GM19438 (cell line): ENCODE results near the gene PIK3R6.
"Not testable (repeated sequence)": the region's sequence is repeated elsewhere in the genome, so short reads cannot be mapped to it uniquely, and the experiment has no call there.

Experiments used
- ATAC-seq: cut with Tn5 transposase; IDR thresholded peaks from one replicate; pipeline ENCODE4 v1.9.1; 2021; ENCODE audit warnings: low read depth; ENCODE audit not compliant: unreplicated experiment

Gene PIK3R6

DNA sequence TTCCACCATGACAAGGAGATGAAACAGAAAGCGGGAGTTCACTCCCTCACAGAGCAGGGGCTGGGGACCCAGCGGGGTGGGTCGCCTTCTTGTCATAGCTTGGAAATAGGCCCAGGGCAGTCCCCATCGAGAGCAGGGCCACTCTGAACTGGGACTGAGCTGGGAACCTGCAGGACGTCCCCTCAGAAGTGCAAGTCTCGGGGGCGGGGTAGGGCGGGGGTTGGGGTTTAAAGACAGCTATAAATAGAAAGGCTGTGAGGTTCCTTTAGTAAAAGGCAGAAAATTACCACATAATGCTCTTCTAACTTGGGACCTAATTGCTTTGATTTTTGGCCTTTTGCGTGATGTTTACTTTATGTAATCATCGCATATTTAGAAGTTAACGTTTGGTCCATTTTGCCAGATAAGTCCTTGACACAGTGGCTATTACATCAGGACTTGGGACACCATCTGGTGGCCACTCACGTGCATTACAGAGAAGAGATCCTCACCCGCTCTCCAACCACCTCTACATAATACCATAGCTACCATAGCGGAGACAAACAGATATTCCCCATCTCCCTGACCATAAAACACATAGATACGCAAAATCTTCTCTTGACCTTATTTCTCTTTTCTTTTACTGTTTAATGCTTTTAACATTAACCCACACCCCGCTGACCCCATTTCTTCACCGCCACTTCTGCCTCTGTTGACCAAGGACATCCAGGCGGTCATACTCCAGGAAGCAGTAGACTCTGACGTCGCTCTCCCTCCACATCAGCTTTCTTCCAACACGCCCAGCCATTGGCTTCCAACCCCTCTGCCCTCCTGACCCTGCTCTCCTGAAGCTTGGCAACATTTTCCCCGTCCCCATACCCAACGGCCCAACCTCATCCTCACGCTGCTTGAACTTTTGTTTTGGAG lies 27.5 kb upstream of the PIK3R6 start:
- ATAC-seq = no peak

DNA sequence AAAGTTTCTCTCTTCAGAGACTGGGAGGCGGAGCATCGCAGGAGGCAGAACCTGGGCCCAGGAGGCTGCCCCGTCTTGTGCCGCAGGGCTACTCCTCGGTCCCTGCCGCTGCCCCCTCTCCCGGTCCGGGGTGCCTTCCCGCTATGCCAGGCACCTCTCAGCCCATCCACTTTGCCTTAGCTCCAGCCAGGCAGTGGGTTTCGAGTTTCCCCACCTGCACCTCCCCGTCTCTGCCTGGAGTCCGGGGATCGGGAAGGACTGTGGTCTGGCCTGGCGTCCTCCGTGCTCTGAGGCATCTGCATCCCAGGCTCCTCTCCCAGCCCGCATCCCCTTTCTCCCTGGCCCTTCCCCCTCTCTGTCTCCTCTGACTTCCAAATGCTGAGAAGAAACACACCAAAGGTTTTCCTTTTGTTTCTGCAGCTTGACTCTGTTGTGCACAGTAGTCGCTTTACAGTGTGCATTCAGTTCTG lies 26.8 kb upstream of the PIK3R6 start:
- ATAC-seq = no peak

DNA sequence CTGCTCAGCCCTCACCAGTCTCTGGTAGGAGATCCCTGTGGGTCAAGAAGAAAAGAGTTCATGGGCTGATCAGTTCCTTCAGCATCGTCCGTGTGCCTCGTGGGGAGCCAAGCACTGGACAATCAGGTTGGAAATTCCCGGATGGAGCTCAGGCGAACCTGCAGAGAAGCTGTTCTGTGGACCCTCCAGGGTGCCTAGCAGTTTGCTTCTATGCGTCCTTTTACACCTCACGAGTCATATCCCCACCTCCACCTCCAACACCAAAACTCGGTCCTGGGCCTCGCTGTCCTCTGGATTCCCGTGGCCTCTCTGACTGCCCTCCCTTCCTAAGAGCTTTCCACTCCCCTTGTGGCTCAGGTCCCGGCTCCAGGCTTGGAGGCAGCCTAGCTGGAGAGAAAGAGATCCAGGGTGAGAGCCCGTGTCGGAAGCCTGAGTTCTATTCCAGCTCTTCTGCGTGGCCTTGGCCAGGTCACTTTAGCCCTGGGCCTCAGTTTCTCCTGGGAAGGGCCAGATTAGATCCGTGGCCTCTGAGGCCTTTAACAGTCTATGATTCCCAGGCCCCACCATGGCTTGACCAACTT lies 26.2 kb upstream of the PIK3R6 start:
- no peak for ATAC-seq

DNA sequence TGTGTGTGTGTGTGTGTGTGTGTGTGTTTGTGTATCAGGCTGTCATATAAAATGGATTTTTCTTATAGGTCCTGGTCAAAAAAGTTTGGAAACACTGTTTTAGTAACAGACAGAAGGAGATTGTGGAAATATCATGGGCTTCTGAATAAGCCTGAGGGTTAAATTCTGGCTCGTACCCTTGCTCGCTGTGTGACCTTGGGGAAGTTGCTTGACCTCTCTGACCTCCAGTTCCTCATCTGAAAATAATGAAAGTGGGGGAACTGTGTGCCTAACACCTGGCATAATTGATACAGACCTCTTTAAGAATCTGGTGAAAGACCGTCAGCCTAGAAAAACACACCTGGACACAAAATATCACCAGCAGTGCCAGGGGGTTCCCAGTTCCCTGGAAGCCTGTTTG lies 25.6 kb upstream of the PIK3R6 start:
- ATAC-seq = no peak

DNA sequence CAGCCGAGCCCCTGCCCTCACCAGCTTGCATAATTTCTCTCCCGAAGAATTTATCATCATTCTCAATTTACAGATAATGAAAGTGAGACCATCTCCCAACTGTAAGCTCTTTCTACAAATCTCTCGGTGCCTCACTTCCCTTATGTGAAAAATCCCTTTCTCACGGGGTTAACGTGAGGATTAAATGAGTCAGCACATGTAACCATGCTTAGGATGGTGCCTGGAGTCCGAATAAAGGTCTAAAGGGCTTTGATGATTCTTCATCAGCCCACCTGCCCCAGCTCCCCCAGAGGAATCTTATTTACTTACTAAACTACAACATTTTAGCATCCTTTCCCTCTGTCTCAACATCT lies 24.8 kb upstream of the PIK3R6 start:
- ATAC-seq = no peak

DNA sequence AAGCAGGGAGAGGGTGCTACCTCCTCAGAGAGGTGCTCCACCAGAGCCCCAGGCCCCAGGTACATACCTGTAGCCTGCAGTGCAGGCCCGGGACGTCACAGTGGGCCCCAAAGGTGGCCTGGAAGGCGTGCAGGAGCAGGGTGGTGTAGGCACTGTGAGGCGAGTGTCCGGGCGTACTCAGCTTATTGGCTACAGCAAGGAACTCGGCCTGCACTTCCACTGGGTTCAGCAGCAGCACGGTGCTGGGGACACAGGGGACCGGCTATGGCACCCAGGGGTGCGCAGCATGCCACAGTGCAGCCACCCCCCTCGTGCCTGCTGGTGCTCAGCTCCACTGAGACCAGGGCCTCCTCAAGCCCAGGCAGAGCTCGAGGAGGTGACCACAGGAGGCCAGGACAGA lies 23.2 kb upstream of the PIK3R6 start:
- ATAC-seq = no peak

DNA sequence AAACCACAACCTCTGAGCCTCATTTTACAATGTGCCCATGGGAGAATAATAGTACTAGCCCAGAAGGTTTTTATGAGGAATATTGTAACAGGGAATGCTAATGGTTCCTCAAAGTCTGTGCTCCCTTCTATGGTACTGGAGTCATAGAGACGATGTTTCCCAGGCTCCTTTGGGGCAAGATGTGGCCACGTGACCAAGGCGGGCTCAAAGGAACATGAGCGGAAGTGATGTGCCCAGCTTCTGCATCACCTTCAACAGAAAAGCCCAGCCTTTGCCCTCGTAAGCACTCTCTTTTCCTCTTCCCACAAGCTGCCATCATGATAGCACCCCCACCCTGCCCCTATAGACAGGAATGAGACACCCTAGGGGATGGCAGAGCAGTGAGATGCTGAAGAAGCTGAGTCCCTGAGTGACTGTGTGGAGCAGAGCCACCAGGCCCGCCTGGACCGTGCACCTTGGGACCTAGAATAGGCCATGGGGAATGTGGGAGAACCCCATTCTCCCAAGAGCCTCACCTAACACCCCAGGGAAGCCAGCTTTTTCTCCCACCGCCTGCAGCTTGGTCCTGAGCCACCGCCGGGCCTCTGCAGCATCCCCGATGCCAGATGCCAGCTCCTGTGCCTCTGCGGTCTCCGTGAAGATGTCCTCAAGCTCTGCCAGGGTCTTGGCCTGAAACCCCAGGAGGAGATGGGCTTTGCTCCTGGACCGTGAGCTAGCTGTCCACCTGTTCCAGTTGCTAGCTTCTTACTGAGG lies 22.2 kb upstream of the PIK3R6 start:
- no peak for ATAC-seq

DNA sequence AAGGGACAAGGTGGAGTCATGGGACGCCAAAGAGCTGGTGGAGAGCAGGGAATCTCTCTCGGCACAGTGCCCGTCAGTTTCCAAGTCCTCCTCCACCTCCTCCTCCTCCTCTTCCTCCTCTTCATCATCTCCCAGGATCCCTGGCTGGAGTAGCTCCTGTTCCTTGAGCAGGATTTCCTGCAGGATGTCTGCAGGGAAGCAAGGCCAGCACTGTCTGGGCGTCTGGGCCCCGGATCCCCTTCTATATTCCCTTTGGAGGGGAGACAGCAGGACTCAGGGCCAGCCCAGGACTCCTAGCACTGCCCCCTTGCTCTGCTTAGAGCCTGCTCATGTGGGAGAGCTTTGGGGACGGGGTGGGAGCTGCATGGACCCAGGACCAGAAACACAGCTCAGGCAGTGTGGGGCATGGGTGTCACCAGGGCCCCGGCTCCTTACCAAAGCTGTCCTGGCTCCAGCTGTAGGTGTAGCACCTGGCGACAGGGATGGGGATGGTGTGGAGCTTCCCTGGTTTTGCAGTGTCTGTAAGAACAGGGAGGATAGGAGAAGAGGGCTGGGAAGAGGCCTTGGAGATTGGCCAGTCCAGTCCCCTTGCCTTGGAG lies 21.3 kb upstream of the PIK3R6 start:
- ATAC-seq = no peak

DNA sequence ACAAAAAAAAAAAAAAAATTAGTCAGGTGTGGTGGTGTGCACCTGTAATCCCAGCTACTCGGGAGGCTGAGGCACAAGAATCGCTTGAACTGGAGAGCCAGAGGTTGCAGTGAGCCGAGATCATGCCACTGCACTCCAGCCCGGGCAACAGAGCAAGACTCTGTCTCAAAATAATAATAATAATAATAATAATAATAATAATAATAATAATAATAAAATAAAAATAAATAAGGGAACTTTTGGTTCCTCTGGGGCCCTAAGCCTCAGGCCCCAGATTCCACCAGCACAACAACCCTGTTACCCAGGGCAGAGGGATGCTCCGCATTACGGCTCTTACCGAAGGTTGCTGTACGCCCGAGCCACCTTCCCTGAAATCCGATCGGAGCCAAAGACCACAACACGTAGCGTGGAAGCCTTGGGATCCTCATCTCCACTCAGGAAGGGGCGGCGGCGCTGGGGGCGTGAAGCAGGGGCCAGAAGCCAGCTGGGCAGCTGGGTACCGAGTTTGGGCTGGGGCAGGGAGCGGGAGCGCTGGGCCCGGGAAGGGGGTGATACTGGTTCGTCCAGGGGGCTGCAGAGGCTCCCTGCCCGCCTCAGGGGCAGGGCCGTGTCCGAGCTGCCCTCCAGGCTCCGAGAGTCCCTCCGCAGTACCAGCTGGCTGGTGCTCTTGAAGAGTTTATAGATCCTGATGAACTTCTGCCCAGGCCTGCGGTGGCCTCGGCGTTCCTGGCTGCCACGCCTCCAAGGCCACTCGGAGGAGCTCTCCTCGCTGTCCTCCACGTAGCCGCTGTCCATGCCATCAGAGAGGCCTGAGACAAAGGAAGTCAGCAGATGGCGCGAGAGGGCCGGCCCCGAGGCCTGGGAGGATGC lies 20.6 kb upstream of the PIK3R6 start:
- ATAC-seq = no peak

DNA sequence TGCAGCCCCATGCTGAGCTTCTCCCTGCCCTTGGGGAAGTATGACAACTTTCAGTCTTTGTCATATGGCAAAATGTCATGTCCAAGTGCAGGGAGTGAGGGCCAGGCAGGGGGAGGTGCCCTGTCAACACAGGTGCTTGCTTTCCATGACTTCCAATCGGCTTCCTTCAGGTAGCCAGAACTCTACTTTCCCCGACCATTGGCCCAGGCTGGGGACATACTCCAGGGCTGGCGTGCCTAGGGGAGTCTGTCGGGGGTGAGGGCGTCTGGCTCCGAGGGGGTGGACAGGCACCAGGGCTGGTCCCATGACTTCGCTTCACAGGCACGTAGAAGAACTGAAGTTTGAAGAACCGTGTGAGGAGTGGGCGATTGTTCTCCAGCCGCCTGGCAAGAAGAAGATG lies 19.8 kb upstream of the PIK3R6 start:
- no peak for ATAC-seq

DNA sequence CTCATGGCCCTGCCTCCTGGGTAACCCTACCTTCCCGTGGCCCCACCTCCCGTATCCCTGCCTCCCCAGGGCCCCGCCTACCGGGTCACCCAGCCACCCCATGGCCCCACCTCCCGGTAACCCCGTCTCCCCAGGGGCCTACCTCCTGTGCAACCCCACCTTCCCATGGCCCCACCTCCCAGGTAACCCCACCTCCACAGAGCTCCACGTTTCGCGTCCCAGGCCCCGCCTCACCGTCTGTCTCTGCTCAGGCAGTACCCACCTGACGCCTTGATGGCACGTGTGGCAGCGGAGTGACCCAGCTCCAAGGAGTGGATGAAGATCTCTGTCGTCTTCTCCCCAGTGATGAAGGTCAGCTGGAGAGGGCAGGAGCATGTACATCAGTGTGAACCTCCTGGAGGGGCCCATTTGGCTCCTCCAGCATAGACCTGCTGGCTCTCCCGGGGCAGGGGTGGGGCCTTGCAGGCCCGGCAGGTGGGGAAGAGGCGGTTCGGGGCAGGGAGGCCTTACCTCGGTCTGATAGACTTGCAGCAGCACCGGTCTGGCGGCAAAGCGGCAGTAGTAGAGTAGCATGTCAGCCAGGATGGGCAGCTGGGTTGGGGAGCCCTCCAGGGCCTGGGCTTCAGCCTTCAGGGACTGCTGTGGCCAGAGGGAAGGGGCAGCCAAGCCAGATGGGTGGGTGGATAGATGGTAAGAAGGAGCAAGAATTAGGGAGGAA lies 18.7 kb upstream of the PIK3R6 start:
- no peak for ATAC-seq

DNA sequence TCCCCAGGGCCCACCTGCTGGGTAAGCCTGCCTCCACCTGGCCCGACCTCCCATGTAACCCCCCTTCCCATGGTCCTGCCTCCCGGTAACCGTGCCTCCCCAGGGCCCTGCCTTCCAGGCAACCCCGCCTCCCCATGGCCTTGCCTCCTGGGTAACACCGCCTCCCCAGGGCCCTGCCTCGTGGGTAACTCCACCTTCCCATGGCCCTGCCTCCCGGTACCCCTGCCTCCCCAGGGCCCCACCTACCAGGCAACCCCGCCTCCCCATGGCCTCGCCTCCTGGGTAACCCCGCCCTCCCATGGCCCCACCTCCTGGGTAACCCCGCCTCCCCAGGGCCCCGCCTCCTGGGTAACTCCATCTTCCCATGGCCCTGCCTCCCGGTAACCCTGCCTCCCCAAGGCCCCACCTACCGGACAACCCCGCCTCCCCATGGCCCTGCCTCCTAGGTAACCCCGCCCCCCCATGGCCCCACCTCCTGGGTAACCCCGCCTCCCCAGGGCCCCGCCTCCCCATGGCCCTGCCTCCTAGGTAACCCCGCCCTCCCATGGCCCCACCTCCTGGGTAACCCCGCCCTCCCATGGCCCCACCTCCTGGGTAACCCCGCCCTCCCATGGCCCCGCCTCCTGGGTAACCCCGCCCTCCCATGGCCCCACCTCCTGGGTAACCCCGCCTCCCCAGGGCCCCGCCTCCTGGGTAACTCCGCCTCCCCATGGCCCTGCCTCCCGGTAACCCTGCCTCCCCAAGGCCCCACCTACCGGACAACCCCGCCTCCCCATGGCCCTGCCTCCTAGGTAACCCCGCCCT lies 17.9 kb upstream of the PIK3R6 start:
- not testable (repeated sequence) for ATAC-seq

DNA sequence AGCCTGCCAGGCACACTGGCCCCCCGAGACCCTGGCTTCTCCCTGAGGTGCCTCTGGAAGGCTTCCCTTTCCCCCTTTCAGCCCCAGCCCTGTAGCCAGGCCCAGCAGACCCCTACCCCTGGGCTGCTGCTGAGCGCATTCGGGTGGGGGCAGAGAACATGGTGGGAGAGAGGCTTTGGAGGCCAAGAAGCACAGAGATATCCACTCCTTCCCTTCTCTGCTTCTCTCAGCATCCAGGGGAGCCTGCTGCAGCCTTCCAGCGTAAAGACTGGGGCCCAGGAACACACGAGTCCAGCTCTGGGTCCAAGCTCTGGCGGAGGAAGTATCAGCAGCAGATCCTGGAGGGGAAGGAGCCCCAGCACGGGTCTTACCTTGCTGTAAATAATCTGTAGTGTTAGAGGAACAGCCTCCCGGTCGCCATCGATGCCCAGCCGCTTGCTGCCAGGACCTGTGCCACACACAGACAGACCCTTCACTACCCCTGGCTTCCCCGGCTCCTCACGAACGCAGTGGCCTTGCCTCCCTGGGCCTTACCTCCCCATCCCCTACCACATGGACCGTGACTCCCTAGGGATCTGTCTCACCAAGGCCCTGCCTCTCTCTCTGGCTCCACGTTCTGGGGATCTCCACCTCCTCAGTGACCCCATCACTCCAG lies 17.0 kb upstream of the PIK3R6 start:
- ATAC-seq = no peak

DNA sequence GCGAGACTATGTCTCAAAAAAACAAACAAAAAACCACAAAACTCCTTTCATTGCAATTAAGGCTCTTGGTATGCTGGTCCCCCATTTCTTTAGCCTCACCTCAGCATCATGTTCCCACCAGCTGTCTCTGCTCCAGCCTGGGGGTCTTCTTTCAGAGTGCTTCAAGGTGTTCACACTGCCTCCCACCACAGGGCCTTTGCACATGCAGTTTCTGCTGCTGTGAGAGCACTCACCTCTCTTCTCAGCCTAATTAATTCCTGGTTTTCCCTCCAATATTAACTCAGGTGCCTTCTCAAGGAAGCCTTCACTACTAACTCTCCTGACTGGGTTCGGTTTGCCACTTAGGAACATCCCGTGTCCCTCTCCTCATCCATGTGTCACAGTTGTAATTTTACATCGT lies 15.9 kb upstream of the PIK3R6 start:
- no peak for ATAC-seq

DNA sequence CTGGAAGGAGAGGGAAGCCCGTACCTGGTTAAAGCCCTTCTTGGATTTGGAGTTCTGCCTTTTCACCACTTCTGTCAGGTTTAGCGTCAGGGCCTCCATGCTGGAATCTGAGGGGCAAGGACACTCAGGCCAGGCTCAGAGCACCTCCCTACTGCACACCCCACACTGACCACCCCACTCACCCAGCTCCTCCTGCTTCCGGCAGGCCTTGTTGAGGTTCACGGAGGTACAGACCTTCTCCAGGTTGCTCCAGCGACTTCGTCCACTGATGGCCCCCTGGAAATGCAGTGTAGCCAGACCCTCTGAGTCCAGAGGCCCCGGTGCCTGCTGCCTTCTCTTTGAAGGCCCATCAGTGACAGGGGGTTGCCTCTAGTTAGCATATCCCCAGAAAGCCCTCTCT lies 14.1 kb upstream of the PIK3R6 start:
- no peak for ATAC-seq

DNA sequence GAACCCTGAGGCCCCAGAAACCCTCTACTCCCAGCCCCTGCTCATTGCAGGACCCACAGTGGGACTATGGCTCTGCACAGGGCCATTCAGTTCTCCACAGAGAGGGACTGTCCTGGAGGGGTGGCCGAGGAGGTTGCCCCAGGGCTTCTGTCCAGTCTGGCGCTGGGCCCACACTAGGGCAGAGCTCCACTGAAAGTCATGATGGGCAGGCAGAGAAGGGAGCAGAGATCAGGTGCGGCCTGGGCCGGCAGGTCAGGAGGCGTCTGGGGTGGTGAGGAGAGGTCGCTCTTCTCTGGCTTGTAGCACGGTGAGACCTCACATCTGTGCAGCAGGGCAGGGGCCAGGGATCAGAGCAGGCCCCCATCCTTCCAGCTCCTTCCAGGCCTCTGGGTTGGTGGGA lies 13.0 kb upstream of the PIK3R6 start:
- no peak for ATAC-seq

DNA sequence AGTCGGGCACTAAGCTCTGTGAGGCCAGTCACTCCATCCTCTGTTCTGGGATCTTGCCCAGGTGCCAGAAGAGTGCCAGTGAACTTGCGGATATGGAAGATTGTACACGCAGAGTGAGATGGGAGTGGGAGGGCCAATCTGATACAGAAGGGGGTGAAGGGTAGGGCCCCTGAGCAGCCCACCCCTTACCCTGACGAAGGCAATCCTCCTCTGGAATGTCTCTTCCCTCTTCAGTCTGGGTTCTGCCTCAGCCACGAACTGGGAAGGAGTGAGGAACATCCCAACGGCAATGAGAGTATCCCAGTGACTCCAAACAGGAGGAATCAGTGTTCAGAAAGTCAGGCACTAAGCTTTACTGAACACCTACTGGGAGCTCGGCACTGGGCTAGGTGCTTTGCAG lies 11.9 kb upstream of the PIK3R6 start:
- no peak for ATAC-seq

DNA sequence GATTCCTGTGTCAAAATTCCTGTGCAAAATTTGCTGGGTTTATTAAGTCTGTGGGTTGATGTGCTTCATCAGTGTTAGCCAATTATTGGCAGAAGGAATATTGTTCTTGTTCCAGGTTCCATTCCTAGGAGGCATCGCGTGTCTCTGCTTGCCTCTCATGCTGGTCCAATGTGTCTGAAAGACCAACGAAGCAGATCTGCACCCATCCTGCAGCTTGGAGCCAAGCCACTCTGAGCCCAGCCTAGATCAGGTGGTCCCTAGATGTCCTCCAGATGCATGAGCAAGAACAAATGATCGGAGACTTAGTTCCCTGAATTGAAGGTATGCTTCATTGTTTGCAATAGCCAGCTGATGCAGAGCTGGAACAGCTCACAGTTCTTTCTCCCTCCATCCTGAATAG lies 10.5 kb upstream of the PIK3R6 start:
- ATAC-seq = no peak
